Glutamatergic neuron (in vitro differentiated cells): Measurements from ENCODE around the gene PPDPF. TPM values are rescaled to one million over a fixed set of nuclear protein-coding genes. Genes with fewer than 3 reads are reported as not detected.

Source experiments
- DNase-seq: peaks from one replicate; pipeline ENCODE4 v3.0.0; 2022
- H3K27ac Mint-ChIP-seq: one replicate; pipeline ENCODE4 v1.8.0; 2020; ENCODE audit warnings: mild to moderate bottlenecking, mixed read lengths, inconsistent platforms; ENCODE audit not compliant: unreplicated experiment
- H3K27me3 Mint-ChIP-seq: one replicate; pipeline ENCODE4 v1.8.0; 2020; ENCODE audit warnings: mild to moderate bottlenecking, moderate library complexity, mixed read lengths, inconsistent platforms; ENCODE audit not compliant: unreplicated experiment
- H3K36me3 Mint-ChIP-seq: one replicate; pipeline ENCODE4 v1.8.0; 2020; ENCODE audit warnings: mild to moderate bottlenecking, mixed read lengths, inconsistent platforms; ENCODE audit not compliant: unreplicated experiment
- H3K4me1 Mint-ChIP-seq: one replicate; pipeline ENCODE4 v1.8.0; 2020; ENCODE audit warnings: mild to moderate bottlenecking, low read depth, mixed read lengths, inconsistent platforms; ENCODE audit not compliant: unreplicated experiment
- H3K4me3 Mint-ChIP-seq: one replicate; pipeline ENCODE4 v1.8.0; 2020; ENCODE audit warnings: mild to moderate bottlenecking, mixed read lengths, inconsistent platforms; ENCODE audit not compliant: unreplicated experiment
- H3K9me3 Mint-ChIP-seq: one replicate; pipeline ENCODE4 v1.8.0; 2020; ENCODE audit warnings: mild to moderate bottlenecking, moderate library complexity, mixed read lengths, inconsistent platforms; ENCODE audit not compliant: unreplicated experiment
- total RNA-seq: library from RNA; stranded (reverse); fragmentation: NEBNext Ultra II Directional; extraction: Animal tissue kit (Norgen Biotek cat#: 25700); gene quantifications from one replicate; pipeline ENCODE4 v1.2.1, GENCODE V29; 2021; ENCODE audit not compliant: unreplicated experiment
- TF ChIP-seq, protein P1 (sequence below): fragments of 200-600 bp; sonication (generic); IDR thresholded peaks from one replicate; pipeline ENCODE4 v1.5.0; 2021; ENCODE audit not compliant: partially characterized antibody, unreplicated experiment

PPDPF gene
- total RNA-seq, 1 donor from 2014 or later = 293 TPM

DNA sequence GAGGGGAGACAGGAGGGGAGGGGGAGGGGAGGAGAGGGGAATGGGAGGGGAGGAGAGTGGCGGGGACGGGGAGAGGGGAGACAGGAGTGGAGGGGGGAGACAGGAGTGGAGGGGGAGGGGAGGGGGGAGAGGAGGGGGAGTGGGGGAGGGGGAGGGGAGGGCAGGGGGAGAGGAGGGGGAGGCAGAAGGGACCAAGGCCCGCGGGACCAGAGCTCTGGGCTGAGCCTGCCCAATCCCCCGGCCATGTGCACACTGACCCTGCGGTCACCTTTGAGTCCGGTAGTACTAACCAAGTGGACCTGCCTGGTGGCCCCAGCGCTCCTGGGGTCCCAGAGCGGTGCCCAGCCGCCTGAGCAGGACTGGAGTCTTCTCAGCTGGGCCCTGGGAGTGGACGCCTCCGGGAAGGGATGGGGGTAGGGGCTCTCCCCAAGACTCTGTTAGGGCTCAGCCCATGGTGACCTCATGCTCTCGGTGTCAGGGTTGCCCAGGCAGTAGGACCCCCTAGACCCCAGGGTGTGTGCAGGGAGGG lies 47.6 kb upstream of the PPDPF start:
- no peak for DNase-seq
- Mint-ChIP-seq H3K4me3 (no peak overlapping the region), H3K36me3 (no peaks in the 10 kb centered on the region), H3K4me1 (peaks cover 23% of the 10 kb centered on the region), H3K27me3 (peaks cover 8% of the 10 kb centered on the region), H3K9me3 (peaks cover 4% of the 10 kb centered on the region), H3K27ac (no peak overlapping the region)
- TF ChIP-seq, protein P1, sequence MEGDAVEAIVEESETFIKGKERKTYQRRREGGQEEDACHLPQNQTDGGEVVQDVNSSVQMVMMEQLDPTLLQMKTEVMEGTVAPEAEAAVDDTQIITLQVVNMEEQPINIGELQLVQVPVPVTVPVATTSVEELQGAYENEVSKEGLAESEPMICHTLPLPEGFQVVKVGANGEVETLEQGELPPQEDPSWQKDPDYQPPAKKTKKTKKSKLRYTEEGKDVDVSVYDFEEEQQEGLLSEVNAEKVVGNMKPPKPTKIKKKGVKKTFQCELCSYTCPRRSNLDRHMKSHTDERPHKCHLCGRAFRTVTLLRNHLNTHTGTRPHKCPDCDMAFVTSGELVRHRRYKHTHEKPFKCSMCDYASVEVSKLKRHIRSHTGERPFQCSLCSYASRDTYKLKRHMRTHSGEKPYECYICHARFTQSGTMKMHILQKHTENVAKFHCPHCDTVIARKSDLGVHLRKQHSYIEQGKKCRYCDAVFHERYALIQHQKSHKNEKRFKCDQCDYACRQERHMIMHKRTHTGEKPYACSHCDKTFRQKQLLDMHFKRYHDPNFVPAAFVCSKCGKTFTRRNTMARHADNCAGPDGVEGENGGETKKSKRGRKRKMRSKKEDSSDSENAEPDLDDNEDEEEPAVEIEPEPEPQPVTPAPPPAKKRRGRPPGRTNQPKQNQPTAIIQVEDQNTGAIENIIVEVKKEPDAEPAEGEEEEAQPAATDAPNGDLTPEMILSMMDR = no peak

DNA sequence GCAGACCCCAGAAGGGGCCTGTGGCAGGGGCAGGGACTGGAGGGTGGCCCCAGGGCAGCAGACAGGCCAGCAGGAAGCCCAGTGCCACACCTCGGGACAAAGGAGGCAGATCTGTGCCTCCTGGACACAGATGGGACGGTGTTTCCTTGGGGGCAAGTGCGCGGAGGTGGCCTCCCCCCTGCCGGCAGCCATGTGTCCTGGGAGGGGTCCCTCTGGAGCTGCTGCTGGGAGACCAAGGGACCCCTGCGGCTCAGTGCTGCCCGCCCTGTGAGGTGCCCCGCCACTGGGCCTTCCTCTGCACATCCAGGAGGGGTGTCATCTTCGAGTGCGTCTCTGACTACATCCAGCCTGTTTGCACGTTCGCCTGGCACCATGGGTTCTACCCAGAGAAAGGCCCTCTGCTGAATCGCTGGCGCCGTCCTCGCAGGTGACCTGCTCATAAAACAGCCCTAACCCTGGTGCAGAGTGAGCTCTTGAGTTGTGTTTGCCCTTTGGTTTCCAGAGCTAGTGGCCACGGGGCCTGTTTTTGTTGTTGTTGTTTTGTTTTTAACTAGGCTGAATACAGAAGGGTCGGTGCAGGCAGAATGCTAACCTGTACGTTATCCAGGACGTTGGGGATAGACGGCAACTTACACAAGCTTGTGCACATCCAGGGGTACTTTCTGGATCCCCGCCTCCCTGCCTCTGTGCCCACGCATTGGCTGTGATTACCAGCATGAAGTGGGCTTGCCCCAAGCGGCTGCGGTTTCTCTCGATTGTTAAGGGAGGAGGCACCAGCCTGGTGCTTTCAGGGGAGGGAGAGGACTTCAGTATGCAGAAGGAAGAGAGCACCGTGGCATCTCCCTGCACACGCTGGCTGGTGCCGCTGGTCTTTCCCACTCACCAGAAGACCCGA lies 46.8 kb upstream of the PPDPF start:
- no peaks in the 10 kb centered on the region for H3K36me3 Mint-ChIP-seq
- H3K9me3 Mint-ChIP-seq = peaks cover 4% of the 10 kb centered on the region
- H3K27ac Mint-ChIP-seq = peak overlapping the region; percentile 28
- H3K27me3 Mint-ChIP-seq = peaks cover 8% of the 10 kb centered on the region
- TF ChIP-seq, protein P1 = no peak
- peaks cover 20% of the 10 kb centered on the region for H3K4me1 Mint-ChIP-seq
- H3K4me3 Mint-ChIP-seq = no peak overlapping the region
- DNase-seq = no peak

DNA sequence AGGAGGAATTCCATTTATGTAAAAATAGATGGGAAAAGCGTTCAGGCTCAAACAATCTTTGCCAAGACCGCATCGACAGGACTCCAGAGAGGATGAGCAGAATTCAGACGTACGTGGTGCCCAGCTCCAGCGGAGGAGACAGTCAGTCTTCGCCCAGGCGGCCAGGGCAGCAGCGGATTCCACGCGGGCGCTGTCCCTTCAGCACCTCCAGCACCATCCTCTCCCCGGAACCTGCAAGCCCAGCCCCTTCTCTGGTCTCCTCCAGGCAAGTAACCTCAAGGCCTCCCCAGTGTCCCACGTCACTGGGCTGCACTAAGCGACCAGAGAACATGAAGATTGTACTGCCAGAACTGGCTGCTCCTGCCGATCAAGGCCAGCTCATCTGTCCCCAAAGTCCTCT lies 45.4 kb upstream of the PPDPF start:
- no peak for DNase-seq
- H3K4me1 Mint-ChIP-seq = peaks cover 17% of the 10 kb centered on the region
- TF ChIP-seq, protein P1 = no peak
- peaks cover 4% of the 10 kb centered on the region for H3K9me3 Mint-ChIP-seq
- H3K27me3 Mint-ChIP-seq = peaks cover 11% of the 10 kb centered on the region
- no peak overlapping the region for H3K4me3 Mint-ChIP-seq
- H3K36me3 Mint-ChIP-seq = no peaks in the 10 kb centered on the region
- peak overlapping the region; percentile 64 for H3K27ac Mint-ChIP-seq

DNA sequence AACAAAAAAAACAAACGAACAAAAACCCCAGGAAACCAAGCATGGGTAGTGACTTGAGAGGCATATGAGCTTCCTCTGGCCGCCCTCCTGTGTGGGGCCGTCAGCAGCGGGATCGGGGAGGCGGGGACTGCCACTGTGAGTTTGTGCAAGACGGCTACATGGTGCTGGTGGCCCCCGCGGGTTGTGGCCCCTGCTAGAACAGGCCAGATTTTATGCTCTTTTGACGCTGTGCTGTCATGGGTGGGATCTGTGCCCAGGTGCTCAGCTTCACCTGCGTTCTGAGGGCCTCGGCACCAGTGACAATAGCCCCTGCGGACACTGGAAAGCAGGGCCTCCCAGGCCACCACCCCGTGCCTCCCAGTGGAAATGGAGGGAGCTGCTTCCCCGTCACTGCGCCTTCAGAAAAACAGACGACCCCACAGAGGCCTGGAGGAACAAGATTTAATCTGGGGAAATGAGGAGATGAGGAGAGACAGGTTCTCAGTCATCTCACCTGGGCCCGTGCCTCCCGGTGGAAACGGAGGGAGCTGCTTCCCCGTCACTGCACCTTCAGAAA lies 43.4 kb upstream of the PPDPF start:
- no peak for DNase-seq
- Mint-ChIP-seq H3K9me3 (peaks cover 10% of the 10 kb centered on the region), H3K27me3 (peaks cover 13% of the 10 kb centered on the region), H3K4me3 (no peak overlapping the region), H3K36me3 (no peaks in the 10 kb centered on the region), H3K27ac (no peak overlapping the region), H3K4me1 (peaks cover 20% of the 10 kb centered on the region)
- TF ChIP-seq, protein P1 = no peak

DNA sequence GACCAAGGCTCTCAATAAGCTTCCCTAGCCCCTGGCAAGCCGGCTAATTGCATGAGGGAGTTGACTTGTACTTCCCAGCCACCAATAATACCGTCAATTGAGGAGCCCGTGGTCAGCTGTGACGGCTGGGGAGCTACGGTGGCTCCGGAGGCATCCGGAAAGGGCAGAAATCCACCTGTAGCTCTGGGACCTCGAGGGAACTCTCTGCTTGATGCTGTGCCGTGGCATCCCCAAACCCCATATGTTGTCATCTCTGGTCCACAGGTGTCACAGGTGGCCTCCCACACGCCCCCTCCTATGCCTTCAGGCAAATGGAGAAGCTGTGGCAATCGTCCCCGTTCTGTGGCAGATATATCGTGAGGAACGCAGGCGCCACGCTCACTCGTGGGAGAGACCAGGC lies 42.6 kb upstream of the PPDPF start:
- no peaks in the 10 kb centered on the region for H3K36me3 Mint-ChIP-seq
- peaks cover 27% of the 10 kb centered on the region for H3K4me1 Mint-ChIP-seq
- H3K27me3 Mint-ChIP-seq = peaks cover 15% of the 10 kb centered on the region
- TF ChIP-seq, protein P1 = no peak
- peaks cover 10% of the 10 kb centered on the region for H3K9me3 Mint-ChIP-seq
- H3K4me3 Mint-ChIP-seq = no peak overlapping the region
- no peak for DNase-seq
- no peak overlapping the region for H3K27ac Mint-ChIP-seq
